HG02588 (cell line): ENCODE data around the gene RPA3.

Experiments
- ATAC-seq: cut with Tn5 transposase; IDR thresholded peaks from one replicate; pipeline ENCODE4 v1.9.1; 2021; ENCODE audit warnings: mild to moderate bottlenecking, moderate library complexity; ENCODE audit not compliant: unreplicated experiment

The RPA3 gene

DNA sequence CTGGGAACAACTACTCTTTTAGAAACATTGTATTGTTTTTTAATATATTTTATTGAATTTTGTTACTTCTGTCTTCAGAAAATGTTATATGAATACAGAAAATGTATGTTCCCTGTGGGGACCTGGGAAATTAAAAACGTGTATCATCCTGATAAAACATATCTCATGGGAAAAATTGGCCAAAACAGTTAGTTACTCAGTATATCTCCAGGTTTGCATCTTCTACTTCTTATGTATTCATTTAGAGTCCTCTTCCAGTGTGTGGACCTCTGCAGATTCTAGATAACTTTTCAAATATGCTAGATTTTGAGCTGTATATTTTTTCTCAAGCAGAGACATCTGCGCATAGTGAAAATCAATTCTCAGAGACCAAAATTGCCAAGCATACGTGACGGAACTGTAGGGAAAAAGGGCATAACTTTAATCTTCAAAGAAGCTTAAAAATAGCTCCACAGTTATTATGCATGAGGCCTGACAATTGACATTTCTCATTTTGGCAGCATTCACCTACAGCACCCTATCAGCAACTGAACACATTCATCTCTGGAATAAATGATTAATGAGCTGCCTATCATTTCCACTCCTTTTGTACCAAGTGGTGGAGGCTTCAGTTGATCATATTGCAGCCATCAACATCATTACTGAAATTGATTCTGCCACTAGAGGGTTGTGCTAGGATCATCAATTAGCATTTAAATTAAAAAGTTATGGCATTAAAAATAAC lies 104.2 kb downstream of the RPA3 start:
- ATAC-seq = no peak

GRCh38 chr7:7613210-7613609 lies 105.2 kb downstream of the RPA3 start:
- no peak for ATAC-seq

DNA sequence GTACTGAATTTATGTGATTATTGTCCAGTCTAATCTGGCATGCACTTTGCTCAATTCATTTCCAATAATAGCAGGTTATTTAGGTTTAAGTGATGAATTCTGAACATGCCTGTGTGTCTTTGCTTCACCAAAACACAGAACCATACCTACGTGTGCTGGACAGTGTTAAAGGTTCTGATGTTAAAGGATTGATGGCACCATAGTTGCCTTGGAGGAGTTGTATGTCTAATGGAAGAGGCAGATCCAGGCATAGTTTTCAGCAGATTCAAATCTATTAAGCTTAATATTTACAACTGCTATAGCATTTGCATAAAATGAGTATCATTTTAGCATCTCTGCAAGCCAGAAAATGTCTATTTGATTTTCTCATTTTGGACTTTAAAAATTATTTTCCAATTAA lies 105.9 kb downstream of the RPA3 start:
- no peak for ATAC-seq

DNA sequence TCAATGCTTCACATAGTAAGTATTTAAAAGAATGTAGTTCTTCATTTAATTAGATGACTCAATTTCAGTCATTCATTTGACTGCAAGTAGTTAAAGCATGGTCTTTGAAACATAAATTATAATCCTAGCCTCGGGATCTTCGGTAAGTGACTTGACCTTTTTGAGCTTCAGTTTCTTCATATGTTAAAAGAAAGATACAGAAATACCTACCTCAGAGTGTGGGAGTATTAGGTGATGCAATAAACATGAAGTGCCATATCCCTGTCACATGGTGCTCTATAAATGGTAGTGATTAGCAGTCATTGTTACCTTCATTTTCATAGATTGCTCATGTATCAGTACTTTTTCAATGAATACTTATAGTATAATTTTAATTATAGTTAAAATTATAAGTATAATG lies 109.1 kb downstream of the RPA3 start:
- no peak for ATAC-seq

DNA sequence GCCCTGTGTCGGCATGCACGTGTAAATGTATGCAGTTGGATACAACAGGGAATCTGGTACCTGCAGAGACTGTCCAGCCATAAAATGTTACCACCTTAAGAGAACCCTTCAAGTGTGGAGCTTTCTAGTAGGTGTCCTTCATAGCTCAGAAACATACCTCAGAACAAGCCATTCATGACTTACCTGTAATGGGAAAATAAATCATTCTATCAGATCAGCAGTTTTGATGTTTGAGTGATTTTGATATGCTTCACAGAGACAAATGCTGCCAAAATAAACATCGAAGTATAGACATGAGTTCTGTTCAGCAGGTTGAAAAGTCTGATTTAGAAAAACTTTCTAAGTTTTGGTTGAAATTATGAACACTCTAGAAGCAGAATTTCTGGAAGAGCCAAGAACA lies 111.4 kb downstream of the RPA3 start:
- ATAC-seq = no peak

DNA sequence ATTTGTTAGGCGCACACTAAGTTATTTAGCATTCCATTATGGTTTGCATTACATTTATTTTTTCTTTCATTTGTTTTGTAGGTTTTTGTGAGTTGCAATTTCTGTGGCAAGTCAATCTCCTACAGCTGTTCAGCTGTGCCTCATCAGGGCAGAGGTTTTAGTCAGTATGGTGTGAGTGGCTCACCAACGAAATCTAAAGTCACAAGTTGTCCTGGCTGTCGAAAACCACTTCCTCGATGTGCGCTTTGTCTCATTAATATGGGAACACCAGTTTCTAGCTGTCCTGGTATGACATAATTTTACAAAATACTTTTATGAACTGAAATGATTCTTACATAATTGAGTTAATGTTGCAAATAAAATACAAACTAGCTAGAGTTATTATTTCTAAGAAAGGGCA lies 122.2 kb downstream of the RPA3 start:
- no peak for ATAC-seq

- no peak for ATAC-seq
Observed at GRCh38 chr7:7595451-7595850, 123.0 kb downstream of the RPA3 start.
